RWPE2 (cell line): ENCODE data around the gene ASIC2.

Source experiments
- ATAC-seq: fragments of 200-7000 bp; cut with Tn5 transposase; 3 replicates; pipeline ENCODE4 v1.9.1; 2021; ENCODE audit warnings: low read depth
- DNase-seq: peaks from one replicate; pipeline ENCODE4 v3.0.0-alpha.2; 2020; ENCODE audit warnings: low spot score
- H3K27ac ChIP-seq: fragments of 450-650 bp; 2 replicates; pipeline ENCODE4 v1.5.1; 2017; ENCODE audit warnings: mild to moderate bottlenecking; ENCODE audit not compliant: poor library complexity, severe bottlenecking
- H3K27me3 ChIP-seq: fragments of 250-450 bp; sonication (Bioruptor Pico); 2 replicates; pipeline ENCODE4 v1.5.1; 2021; ENCODE audit warnings: mild to moderate bottlenecking, moderate library complexity; ENCODE audit not compliant: insufficient read depth, poor library complexity, severe bottlenecking
- H3K36me3 ChIP-seq: fragments of 250-450 bp; sonication (Bioruptor Pico); 2 replicates; pipeline ENCODE4 v1.5.1; 2020; ENCODE audit warnings: low read depth, mild to moderate bottlenecking, moderate library complexity
- H3K4me1 ChIP-seq: fragments of 250-450 bp; sonication (Bioruptor Pico); 2 replicates; pipeline ENCODE4 v1.5.1; 2021; ENCODE audit warnings: mild to moderate bottlenecking, moderate library complexity; ENCODE audit not compliant: insufficient read depth, poor library complexity, severe bottlenecking
- H3K4me3 ChIP-seq: fragments of 250-450 bp; sonication (Bioruptor Pico); 2 replicates; pipeline ENCODE4 v1.5.1; 2021; ENCODE audit warnings: mild to moderate bottlenecking, moderate library complexity; ENCODE audit not compliant: severe bottlenecking
- H3K9me3 ChIP-seq: fragments of 250-450 bp; sonication (Bioruptor Pico); 2 replicates; pipeline ENCODE4 v1.5.1; 2021; ENCODE audit warnings: mild to moderate bottlenecking, moderate library complexity; ENCODE audit not compliant: severe bottlenecking
- TF ChIP-seq, protein P1 (sequence below): fragments of 450-650 bp; IDR thresholded peaks from one replicate; pipeline ENCODE4 v1.5.1; 2017; ENCODE audit warnings: mild to moderate bottlenecking, moderate library complexity; ENCODE audit not compliant: poor library complexity, severe bottlenecking

Gene ASIC2

DNA sequence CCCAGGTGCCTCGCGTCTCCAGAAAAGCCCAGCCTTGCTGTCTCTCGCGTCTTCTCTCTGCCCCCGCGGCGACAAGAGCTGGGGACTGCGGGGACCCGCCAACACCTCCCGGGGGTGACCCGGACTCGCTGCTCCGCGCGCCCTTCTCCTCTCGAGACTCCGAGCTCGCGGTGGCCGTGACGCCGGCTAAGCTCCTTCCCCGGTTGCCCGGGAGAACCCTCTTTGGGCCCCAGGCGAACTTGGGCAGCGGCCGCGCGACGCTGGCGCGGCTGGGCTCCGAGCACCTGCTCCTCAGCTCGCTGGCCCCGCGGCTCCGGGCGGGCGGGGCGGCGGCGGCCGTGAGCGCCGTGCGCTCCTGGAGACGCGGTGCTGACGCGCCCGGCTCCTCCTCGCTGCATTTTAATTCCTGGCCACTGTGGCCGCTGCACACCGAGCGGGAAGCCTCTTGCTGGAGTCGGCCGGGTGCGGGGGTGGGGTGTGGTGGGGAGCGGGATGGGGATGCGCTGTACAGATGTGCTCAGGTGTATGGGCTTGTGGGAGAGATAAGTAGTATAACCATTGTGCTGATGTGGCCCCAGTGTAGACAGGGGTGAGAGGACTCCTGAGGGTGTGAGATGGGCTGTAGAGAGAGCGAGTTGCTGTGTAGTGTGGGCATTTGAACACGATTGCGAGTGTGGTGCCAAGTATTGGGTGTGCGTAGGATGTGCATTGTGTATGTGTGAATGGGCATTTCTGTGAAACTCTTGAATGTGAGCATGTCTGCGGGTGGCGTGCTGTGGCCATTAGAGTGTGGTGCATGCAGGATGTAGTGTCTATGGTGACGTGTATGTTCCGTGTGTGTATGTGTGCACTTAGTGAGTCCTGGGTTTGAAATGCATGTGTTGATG, at the start of gene ASIC2:
Gene ASIC2 (minus strand): TSS at position 315 of the 887 bp plus-strand sequence.
- no peaks in the 10 kb centered on the region for H3K9me3 ChIP-seq
- H3K27ac ChIP-seq: no peak within 1 kb of the TSS
- no peaks in the 10 kb centered on the region for H3K4me1 ChIP-seq
- TF ChIP-seq, protein P1, sequence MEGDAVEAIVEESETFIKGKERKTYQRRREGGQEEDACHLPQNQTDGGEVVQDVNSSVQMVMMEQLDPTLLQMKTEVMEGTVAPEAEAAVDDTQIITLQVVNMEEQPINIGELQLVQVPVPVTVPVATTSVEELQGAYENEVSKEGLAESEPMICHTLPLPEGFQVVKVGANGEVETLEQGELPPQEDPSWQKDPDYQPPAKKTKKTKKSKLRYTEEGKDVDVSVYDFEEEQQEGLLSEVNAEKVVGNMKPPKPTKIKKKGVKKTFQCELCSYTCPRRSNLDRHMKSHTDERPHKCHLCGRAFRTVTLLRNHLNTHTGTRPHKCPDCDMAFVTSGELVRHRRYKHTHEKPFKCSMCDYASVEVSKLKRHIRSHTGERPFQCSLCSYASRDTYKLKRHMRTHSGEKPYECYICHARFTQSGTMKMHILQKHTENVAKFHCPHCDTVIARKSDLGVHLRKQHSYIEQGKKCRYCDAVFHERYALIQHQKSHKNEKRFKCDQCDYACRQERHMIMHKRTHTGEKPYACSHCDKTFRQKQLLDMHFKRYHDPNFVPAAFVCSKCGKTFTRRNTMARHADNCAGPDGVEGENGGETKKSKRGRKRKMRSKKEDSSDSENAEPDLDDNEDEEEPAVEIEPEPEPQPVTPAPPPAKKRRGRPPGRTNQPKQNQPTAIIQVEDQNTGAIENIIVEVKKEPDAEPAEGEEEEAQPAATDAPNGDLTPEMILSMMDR: peak; percentile 8
- H3K36me3 ChIP-seq: no peaks in the 10 kb centered on the region
- ATAC-seq (peak; percentile 83), DNase-seq (peak; percentile 67)
- peaks cover 10% of the 10 kb centered on the region for H3K27me3 ChIP-seq
- peak within 1 kb of the TSS; percentile 41 for H3K4me3 ChIP-seq

DNA sequence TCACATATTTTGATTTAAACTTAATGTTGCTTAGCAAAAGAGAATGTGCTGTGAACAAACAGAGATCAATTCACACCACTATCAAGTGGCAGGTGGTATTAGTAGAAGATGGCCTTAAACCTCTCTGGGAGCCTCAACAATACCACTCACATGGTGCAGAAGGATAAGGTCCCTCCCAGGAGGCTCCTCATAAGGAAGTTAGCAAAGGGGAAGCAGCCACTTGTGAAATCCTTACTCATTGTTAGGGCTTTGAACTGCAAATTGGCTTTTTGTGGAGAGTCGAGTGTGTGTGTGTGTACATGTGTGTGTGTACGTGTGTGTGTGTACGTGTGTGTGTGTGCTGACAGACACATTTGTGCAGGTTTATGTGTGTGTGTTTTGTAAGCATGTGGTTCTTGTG, 48.9 kb upstream of the ASIC2 start:
- Histone ChIP-seq H3K4me1 (no peaks in the 10 kb centered on the region), H3K9me3 (no peaks in the 10 kb centered on the region), H3K27ac (no peak overlapping the region), H3K4me3 (no peak overlapping the region), H3K27me3 (peaks cover 57% of the 10 kb centered on the region), H3K36me3 (no peaks in the 10 kb centered on the region)
- TF ChIP-seq, protein P1: no peak
- no peak for DNase-seq
- ATAC-seq: no peak

DNA sequence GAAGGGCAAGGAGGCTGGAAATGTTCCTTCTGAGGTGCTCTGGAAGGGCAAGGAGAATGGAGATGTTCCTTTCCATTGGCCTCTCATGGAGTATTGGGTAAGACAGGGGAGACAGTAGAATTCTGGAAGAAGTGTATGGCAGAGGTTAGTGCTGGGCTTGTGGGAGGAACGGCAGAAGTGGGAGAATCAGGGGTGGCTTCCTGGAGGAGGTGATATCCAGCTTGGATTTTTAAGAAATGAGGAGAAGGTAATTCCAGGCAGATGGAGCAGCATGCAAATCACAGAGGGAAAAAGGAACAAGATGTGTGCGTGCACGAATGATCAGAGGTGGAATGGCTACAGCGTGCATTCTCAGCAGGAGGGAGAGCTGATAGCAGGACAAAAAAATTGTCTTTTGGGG, 45.1 kb upstream of the ASIC2 start:
- no peak for DNase-seq
- TF ChIP-seq, protein P1: no peak
- no peak for ATAC-seq
- Histone ChIP-seq H3K27ac (no peak overlapping the region), H3K4me3 (no peak overlapping the region), H3K27me3 (peaks cover 45% of the 10 kb centered on the region), H3K9me3 (no peaks in the 10 kb centered on the region), H3K36me3 (no peaks in the 10 kb centered on the region), H3K4me1 (no peaks in the 10 kb centered on the region)

DNA sequence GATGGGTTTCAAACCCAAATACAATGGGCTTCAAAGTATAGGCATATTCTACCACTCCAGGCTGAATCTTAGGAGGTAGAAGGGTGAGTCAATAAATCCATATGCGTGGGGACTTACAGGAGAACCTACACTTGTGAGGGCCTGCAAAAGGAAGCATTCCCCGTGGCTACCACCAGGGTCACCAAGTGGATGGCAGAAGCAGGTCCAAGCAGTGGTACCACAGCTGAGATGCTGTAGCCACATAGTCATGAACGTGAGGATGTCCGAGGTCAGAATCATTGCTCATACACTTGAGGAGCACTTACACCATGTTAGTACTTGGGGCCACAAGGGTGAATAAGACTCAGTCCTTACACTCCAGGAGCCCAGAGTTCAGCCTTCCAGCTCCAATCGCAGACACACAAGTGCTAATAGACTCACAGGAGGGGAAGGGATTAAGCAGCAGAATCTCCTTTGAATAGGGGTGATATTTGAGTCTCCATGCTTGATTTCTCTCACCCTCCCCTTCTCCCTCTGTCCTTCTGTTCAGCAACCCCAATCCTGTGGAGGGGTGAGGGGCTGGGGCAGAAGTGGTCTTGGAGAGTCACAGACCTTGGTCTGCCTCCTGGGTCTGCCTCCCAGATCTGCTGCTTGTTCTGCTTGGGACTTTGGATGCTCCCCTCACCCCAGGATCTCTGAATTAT, 42.5 kb upstream of the ASIC2 start:
- no peaks in the 10 kb centered on the region for H3K9me3 ChIP-seq
- ATAC-seq (no peak), DNase-seq (no peak)
- no peaks in the 10 kb centered on the region for H3K4me1 ChIP-seq
- H3K27me3 ChIP-seq: peaks cover 19% of the 10 kb centered on the region
- no peak overlapping the region for H3K27ac ChIP-seq
- no peak overlapping the region for H3K4me3 ChIP-seq
- no peaks in the 10 kb centered on the region for H3K36me3 ChIP-seq
- TF ChIP-seq, protein P1: no peak
